ENCODE data around the gene TRIM37. TPM values are rescaled to one million over a fixed set of nuclear protein-coding genes. Genes with fewer than 3 reads are reported as not detected.
"Not testable (repeated sequence)": the region's sequence is repeated elsewhere in the genome, so short reads cannot be mapped to it uniquely, and the experiment has no call there.

Gene TRIM37
- total RNA-seq, 4 donors from 2014 or later: 16.8 to 29.3 (median 21.5) TPM

DNA sequence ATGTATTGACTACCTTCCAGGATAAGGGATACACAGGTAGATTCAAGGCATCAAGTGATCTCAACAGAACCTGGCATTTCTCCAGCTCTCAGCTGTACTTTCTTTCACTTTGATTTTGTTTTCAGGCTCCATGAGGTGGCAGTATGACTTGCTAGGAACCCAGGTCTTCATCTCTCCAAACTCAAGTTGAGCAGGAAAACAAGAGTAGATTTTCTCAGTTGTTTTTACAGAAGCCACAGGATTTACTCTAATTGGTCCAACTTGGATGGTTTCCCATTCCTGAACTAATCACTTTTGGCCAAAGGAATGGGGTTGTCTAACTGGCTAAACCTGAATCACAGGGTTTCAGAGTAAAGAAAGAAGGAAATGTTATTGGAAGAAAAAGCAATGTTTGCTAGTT lies 146.6 kb downstream of the TRIM37 start:
- DNase-seq (ENCODE audit: low spot score): no peak
- TF ChIP-seq, protein P1, sequence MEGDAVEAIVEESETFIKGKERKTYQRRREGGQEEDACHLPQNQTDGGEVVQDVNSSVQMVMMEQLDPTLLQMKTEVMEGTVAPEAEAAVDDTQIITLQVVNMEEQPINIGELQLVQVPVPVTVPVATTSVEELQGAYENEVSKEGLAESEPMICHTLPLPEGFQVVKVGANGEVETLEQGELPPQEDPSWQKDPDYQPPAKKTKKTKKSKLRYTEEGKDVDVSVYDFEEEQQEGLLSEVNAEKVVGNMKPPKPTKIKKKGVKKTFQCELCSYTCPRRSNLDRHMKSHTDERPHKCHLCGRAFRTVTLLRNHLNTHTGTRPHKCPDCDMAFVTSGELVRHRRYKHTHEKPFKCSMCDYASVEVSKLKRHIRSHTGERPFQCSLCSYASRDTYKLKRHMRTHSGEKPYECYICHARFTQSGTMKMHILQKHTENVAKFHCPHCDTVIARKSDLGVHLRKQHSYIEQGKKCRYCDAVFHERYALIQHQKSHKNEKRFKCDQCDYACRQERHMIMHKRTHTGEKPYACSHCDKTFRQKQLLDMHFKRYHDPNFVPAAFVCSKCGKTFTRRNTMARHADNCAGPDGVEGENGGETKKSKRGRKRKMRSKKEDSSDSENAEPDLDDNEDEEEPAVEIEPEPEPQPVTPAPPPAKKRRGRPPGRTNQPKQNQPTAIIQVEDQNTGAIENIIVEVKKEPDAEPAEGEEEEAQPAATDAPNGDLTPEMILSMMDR (IDR thresholded peaks at IDR 0.05): no peak
- ATAC-seq (ENCODE audit: low FRiP score): no peak

GRCh38 chr17:58957725-58958073 lies 149.0 kb downstream of the TRIM37 start:
- DNase-seq (ENCODE audit: low spot score); ATAC-seq (ENCODE audit: low FRiP score): not testable (repeated sequence)

DNA sequence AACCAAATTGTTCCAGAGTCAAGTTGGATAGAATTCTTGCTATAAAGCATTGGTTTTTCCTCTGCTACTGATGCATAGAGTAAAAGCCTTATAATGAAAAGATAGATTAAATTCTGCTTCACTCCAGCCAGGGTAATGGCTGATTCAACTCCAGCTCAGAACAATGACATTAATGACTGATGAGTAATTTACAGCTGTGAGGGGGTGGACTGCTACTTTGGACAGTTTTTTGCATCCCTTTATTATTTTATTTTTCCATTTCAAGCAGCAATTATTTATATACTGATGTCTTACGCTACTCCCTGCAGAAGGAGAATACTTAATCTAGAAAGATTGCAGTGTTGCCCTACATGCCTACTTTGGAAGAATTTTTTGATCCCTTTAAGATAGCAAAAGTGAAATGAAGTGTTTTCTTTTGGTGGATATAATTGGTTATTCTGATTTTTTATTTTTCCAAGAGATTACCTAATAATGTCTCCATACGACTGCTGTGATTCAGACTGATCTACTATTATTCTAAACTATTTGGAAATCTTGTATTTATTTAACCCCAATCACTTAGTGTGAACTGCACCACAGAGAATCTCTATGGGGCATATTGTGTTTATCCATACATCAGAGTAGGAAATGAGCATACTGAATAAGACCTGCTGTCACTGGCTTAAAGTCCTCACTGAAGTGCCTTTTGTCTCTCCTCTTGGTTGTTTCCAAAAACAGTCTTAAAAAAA lies 149.5 kb downstream of the TRIM37 start:
- TF ChIP-seq, protein P1 (IDR thresholded peaks at IDR 0.05): no peak
- ATAC-seq (ENCODE audit: low FRiP score): no peak

DNA sequence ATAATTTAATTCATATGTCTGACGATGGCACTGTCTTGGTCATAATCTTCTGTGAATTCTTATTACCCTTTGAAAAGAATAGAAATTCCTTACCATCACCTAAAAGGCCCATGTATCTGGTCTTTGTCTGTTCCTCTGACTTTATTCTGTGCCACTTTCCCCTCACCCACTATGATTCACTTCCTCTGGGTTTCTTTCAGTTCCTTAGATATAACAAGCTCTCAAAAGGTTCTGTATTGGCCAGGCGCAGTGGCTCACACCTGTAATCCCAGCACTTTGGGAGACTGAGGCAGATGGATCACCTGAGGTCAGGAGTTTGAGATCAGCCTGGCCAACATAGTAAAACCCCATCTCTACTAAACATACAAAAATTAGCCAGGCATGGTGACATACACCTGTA lies 152.3 kb downstream of the TRIM37 start:
- not testable (repeated sequence) for DNase-seq (ENCODE audit: low spot score)

More for the DNA sequence above, 149.5 kb downstream of the TRIM37 start:
- no peak for DNase-seq (ENCODE audit: low spot score)

GRCh38 chr17:58947824-58948223 lies 158.9 kb downstream of the TRIM37 start:
- no peak for DNase-seq (ENCODE audit: low spot score)
- ATAC-seq (ENCODE audit: low FRiP score): no peak
- TF ChIP-seq, protein P1 (IDR thresholded peaks at IDR 0.05): no peak

More for the DNA sequence above, 152.3 kb downstream of the TRIM37 start:
- ATAC-seq (ENCODE audit: low FRiP score): not testable (repeated sequence)

DNA sequence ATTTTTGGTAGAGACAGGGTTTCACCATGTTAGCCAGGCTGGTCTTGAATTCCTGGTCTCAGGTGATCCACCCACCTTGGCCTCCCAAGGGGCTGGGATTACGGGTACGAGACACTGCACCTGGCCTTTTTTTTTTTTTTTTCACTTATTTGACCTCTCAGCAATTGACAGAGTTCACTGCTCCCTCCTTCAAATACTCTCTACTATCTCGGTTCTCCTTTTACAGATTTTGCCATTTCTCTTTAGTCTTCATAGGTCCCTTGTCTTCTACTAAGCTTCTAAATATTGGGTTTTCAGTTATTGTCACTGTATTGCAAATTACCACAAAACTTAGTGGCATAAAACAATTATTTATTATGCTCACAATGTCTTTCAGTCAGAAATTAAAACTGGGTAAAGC lies 159.3 kb downstream of the TRIM37 start:
- TF ChIP-seq, protein P1 (IDR thresholded peaks at IDR 0.05): no peak
- ATAC-seq (ENCODE audit: low FRiP score) (no peak), DNase-seq (ENCODE audit: low spot score) (no peak)

DNA sequence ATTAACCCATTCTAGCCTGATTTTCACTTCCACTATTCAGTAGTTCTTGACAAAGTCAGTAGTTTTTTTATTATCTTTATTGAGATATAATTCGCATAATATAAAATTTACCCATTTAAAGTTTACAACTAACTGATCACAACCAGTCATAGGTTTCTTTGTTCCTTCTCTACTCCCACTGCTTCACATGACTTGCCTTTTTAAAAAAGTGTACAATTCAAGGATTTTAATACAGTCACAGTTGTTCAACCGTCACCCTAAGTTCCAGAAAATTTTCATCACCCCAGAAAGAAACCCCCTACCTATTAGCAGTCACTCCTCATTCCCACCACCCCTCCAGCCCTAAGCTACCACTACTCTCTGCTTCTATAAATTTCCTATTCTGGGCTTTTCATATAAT lies 162.5 kb downstream of the TRIM37 start:
- TF ChIP-seq, protein P1 (IDR thresholded peaks at IDR 0.05): no peak
- ATAC-seq (ENCODE audit: low FRiP score): no peak
- no peak for DNase-seq (ENCODE audit: low spot score)

- ATAC-seq (ENCODE audit: low FRiP score): no peak
- TF ChIP-seq, protein P1 (IDR thresholded peaks at IDR 0.05): no peak
Measured at GRCh38 chr17:58936295-58936694, 170.4 kb downstream of the TRIM37 start.

More at GRCh38 chr17:58936295-58936694, 170.4 kb downstream of the TRIM37 start:
- no peak for DNase-seq (ENCODE audit: low spot score)

All from omental fat pad (tissue), 4 donors.